HG02885 (cell line): ENCODE data around the gene ADAM29.
"Not testable (repeated sequence)": the region's sequence is repeated elsewhere in the genome, so short reads cannot be mapped to it uniquely, and the experiment has no call there.

Source experiments
- ATAC-seq: cut with Tn5 transposase; IDR thresholded peaks from one replicate; pipeline ENCODE4 v1.9.1; 2021; ENCODE audit warnings: mild to moderate bottlenecking; ENCODE audit not compliant: unreplicated experiment, poor library complexity

ADAM29 gene

GRCh38 chr4:174918058-174918457, at the start of gene ADAM29:
TSS of gene ADAM29 (plus strand) at chr4:174918358. CDS start at chr4:174975526, 57,168 bp downstream.
- peak; percentile 37 for ATAC-seq

- ATAC-seq = no peak
Measured at GRCh38 chr4:174869339-174869738, 48.8 kb upstream of the ADAM29 start.

- ATAC-seq = no peak
Measured at GRCh38 chr4:174870311-174870710, 47.8 kb upstream of the ADAM29 start.

GRCh38 chr4:174871407-174871806, 46.8 kb upstream of the ADAM29 start:
- no peak for ATAC-seq

GRCh38 chr4:174873146-174873545, 45.0 kb upstream of the ADAM29 start:
- not testable (repeated sequence) for ATAC-seq

- ATAC-seq = peak; percentile 84
Measured at GRCh38 chr4:174873931-174874330, 44.2 kb upstream of the ADAM29 start.

- peak; percentile 40 for ATAC-seq
Measured at GRCh38 chr4:174874898-174875297, 43.3 kb upstream of the ADAM29 start.

GRCh38 chr4:174880001-174880400, 38.2 kb upstream of the ADAM29 start:
- ATAC-seq = no peak

- ATAC-seq = peak; percentile 77
Measured at GRCh38 chr4:174882317-174882992, 35.7 kb upstream of the ADAM29 start.

- no peak for ATAC-seq
Measured at GRCh38 chr4:174907508-174907907, 10.7 kb upstream of the ADAM29 start.

- peak; percentile 58 for ATAC-seq
Measured at GRCh38 chr4:174910271-174910670, 7.9 kb upstream of the ADAM29 start.

- ATAC-seq = peak; percentile 52
Measured at GRCh38 chr4:174912919-174913543, 5.1 kb upstream of the ADAM29 start.

GRCh38 chr4:174919886-174920423, 1.8 kb downstream of the ADAM29 start:
- ATAC-seq = no peak

GRCh38 chr4:174926958-174927357, 8.8 kb downstream of the ADAM29 start:
- no peak for ATAC-seq

GRCh38 chr4:174928174-174928573, 10.0 kb downstream of the ADAM29 start:
- ATAC-seq = peak; percentile 71

- ATAC-seq = peak; percentile 34
Measured at GRCh38 chr4:174928575-174929253, 10.6 kb downstream of the ADAM29 start.

- peak; percentile 17 for ATAC-seq
Measured at GRCh38 chr4:174929346-174929745, 11.2 kb downstream of the ADAM29 start.

GRCh38 chr4:174930895-174931294, 12.7 kb downstream of the ADAM29 start:
- peak; percentile 29 for ATAC-seq

GRCh38 chr4:174933083-174933482, 14.9 kb downstream of the ADAM29 start:
- ATAC-seq = peak; percentile 30

- ATAC-seq = no peak
Measured at GRCh38 chr4:174934360-174934759, 16.2 kb downstream of the ADAM29 start.

- ATAC-seq = no peak
Measured at GRCh38 chr4:174935607-174936006, 17.4 kb downstream of the ADAM29 start.
